Astrocyte (in vitro differentiated cells and primary cell): ENCODE results near the gene HTR3E. TPM values are rescaled to one million over a fixed set of nuclear protein-coding genes. Genes with fewer than 3 reads are reported as not detected.
"Not testable (repeated sequence)": the region's sequence is repeated elsewhere in the genome, so short reads cannot be mapped to it uniquely, and the experiment has no call there.

Experiments used
- DNase-seq: peaks from one replicate; pipeline ENCODE4 v3.0.0-alpha.2; 2010; ENCODE audit warnings: low read depth
- FAIRE-seq: peaks from 2 replicates; lab custom pipeline; 2011; peaks lifted over from hg19 to GRCh38; lab: Jason Lieb, UNC
- H2AFZ ChIP-seq: 2 replicates; pipeline ENCODE4 v1.6.0; 2012; ENCODE audit warnings: low read depth, low read length, inconsistent platforms
- H3K27ac ChIP-seq: 2 replicates; pipeline ENCODE4 v1.5.1; 2011; ENCODE audit warnings: low read depth, low read length, inconsistent platforms
- H3K27me3 ChIP-seq: 2 replicates; pipeline ENCODE4 v1.6.0; 2011; ENCODE audit warnings: low read length, inconsistent platforms; ENCODE audit not compliant: insufficient read depth
- H3K36me3 ChIP-seq: 2 replicates; pipeline ENCODE4 v1.5.1; 2011; ENCODE audit warnings: low read length, inconsistent platforms; ENCODE audit not compliant: insufficient read depth
- H3K4me1 ChIP-seq: 2 replicates; pipeline ENCODE4 v1.5.1; 2011; ENCODE audit warnings: low read length, inconsistent platforms; ENCODE audit not compliant: insufficient read depth
- H3K4me2 ChIP-seq: 2 replicates; pipeline ENCODE4 v1.6.0; 2012; ENCODE audit warnings: low read length, inconsistent platforms
- H3K4me3 ChIP-seq: 2 replicates; pipeline ENCODE4 v1.5.1; 2011; ENCODE audit warnings: low read depth, mild to moderate bottlenecking, low read length, inconsistent platforms; ENCODE audit not compliant: insufficient read depth
- H3K79me2 ChIP-seq: 2 replicates; pipeline ENCODE4 v1.6.0; 2012; ENCODE audit warnings: mild to moderate bottlenecking, low read length, inconsistent platforms; ENCODE audit not compliant: insufficient read depth
- H3K9ac ChIP-seq: 2 replicates; pipeline ENCODE4 v1.6.0; 2012; ENCODE audit warnings: mild to moderate bottlenecking, low read length, inconsistent platforms
- H3K9me3 ChIP-seq: 2 replicates; pipeline ENCODE4 v1.5.1; 2012; ENCODE audit warnings: low read depth, mild to moderate bottlenecking, low read length, inconsistent platforms; ENCODE audit not compliant: insufficient read depth
- H4K20me1 ChIP-seq: 2 replicates; pipeline ENCODE4 v1.6.0; 2012; ENCODE audit warnings: low read length, inconsistent platforms; ENCODE audit not compliant: insufficient read depth
- H3K27ac Mint-ChIP-seq: one replicate; pipeline ENCODE4 v1.8.0; 2021; ENCODE audit warnings: mild to moderate bottlenecking, mixed read lengths; ENCODE audit not compliant: unreplicated experiment
- H3K27me3 Mint-ChIP-seq: one replicate; pipeline ENCODE4 v1.8.0; 2021; ENCODE audit warnings: low read depth, mixed read lengths; ENCODE audit not compliant: unreplicated experiment
- H3K36me3 Mint-ChIP-seq: one replicate; pipeline ENCODE4 v1.8.0; 2021; ENCODE audit warnings: low read depth, mixed read lengths; ENCODE audit not compliant: unreplicated experiment
- H3K4me1 Mint-ChIP-seq: one replicate; pipeline ENCODE4 v1.8.0; 2021; ENCODE audit warnings: low read depth, mixed read lengths; ENCODE audit not compliant: unreplicated experiment
- H3K4me3 Mint-ChIP-seq: one replicate; pipeline ENCODE4 v1.8.0; 2021; ENCODE audit warnings: mild to moderate bottlenecking, moderate library complexity, mixed read lengths; ENCODE audit not compliant: unreplicated experiment
- H3K9me3 Mint-ChIP-seq: one replicate; pipeline ENCODE4 v1.8.0; 2021; ENCODE audit warnings: mild to moderate bottlenecking, mixed read lengths; ENCODE audit not compliant: unreplicated experiment
- CTCF ChIP-seq: IDR thresholded peaks from 2 replicates; pipeline ENCODE4 v1.5.1; 2011; ENCODE audit warnings: low read depth, mild to moderate bottlenecking, inconsistent platforms, low read length, moderate library complexity; ENCODE audit not compliant: insufficient read depth
- EZH2 ChIP-seq: IDR thresholded peaks from 2 replicates; pipeline ENCODE4 v1.6.1; 2012; ENCODE audit warnings: mild to moderate bottlenecking, low read length, inconsistent platforms; ENCODE audit not compliant: insufficient read depth
- total RNA-seq: library from RNA; stranded (reverse); gene quantifications from 2 replicates; pipeline ENCODE4 v1.2.1, GENCODE V29; 2021

HTR3E gene
- total RNA-seq, 1 donor from 2014 or later: not detected

DNA sequence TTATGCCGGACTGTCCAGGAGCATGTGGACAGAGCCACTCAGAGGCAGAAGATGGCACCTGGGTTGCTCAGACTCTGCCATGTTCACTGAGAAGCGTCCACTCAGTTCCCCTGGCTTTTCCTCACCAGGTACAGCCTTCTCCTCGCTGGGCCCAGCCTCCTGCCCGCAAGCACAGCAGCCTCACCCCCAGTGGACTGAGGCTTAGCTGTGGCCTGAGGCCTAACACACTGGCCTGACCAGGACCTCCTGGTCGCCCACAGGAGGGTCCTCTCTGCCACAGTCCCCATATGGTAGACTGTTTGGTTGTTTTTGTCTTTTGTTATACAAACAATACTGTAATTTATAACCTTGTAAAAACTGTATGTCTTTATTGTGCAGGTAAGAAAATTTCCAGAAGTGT is 28.5 kb upstream of the HTR3E start:
- no peak overlapping the region for H3K9ac ChIP-seq
- H3K27ac Mint-ChIP-seq: no peak overlapping the region

GRCh38 chr3:184071142-184071541 is 25.7 kb upstream of the HTR3E start:
- not testable (repeated sequence) for FAIRE-seq, H3K9ac ChIP-seq, H2AFZ ChIP-seq, H3K4me1 ChIP-seq, H3K9me3 Mint-ChIP-seq, H3K4me2 ChIP-seq, H3K27ac Mint-ChIP-seq, H4K20me1 ChIP-seq, H3K27me3 ChIP-seq, H3K4me3 Mint-ChIP-seq, H3K36me3 Mint-ChIP-seq, DNase-seq, H3K79me2 ChIP-seq, H3K36me3 ChIP-seq, H3K4me1 Mint-ChIP-seq, H3K27me3 Mint-ChIP-seq, H3K4me3 ChIP-seq, H3K27ac ChIP-seq, H3K9me3 ChIP-seq

More for the DNA sequence above, 28.5 kb upstream of the HTR3E start:
- Histone ChIP-seq H3K27ac (no peak overlapping the region), H3K4me2 (no peak overlapping the region), H2AFZ (no peak overlapping the region), H3K4me1 (no peaks in the 10 kb centered on the region), H3K79me2 (no peaks in the 10 kb centered on the region), H4K20me1 (no peaks in the 10 kb centered on the region), H3K9me3 (no peaks in the 10 kb centered on the region), H3K36me3 (no peaks in the 10 kb centered on the region), H3K27me3 (no peaks in the 10 kb centered on the region), H3K4me3 (no peak overlapping the region)
- H3K4me1 Mint-ChIP-seq: no peaks in the 10 kb centered on the region
- no peak for FAIRE-seq
- TF ChIP-seq CTCF: no peak
- TF ChIP-seq EZH2: no peak
- no peak for DNase-seq
- peaks cover 6% of the 10 kb centered on the region for H3K27me3 Mint-ChIP-seq
- H3K9me3 Mint-ChIP-seq: no peaks in the 10 kb centered on the region
- no peaks in the 10 kb centered on the region for H3K36me3 Mint-ChIP-seq
- no peak overlapping the region for H3K4me3 Mint-ChIP-seq

GRCh38 chr3:184073621-184074020 is 23.2 kb upstream of the HTR3E start:
- Histone ChIP-seq H3K4me2 (no peak overlapping the region), H3K4me3 (no peak overlapping the region), H3K27me3 (peaks cover 4% of the 10 kb centered on the region), H3K36me3 (no peaks in the 10 kb centered on the region), H3K79me2 (no peaks in the 10 kb centered on the region), H3K9ac (no peak overlapping the region), H3K27ac (no peak overlapping the region), H2AFZ (no peak overlapping the region), H3K4me1 (no peaks in the 10 kb centered on the region), H4K20me1 (no peaks in the 10 kb centered on the region), H3K9me3 (no peaks in the 10 kb centered on the region)
- Mint-ChIP-seq H3K4me1 (peaks cover 4% of the 10 kb centered on the region), H3K27me3 (peaks cover 9% of the 10 kb centered on the region), H3K4me3 (no peak overlapping the region), H3K9me3 (peaks cover 3% of the 10 kb centered on the region), H3K27ac (no peak overlapping the region), H3K36me3 (no peaks in the 10 kb centered on the region)
- DNase-seq (no peak), FAIRE-seq (no peak)
- TF ChIP-seq CTCF (no peak), EZH2 (no peak)
